Endothelial cell of umbilical vein (primary cell): ENCODE results near the gene PTGES. TPM values are rescaled to one million over a fixed set of nuclear protein-coding genes. Genes with fewer than 3 reads are reported as not detected.

Experiments
- BruUV-seq: library from RNA; stranded (reverse); fragments of 400-500 nt; replicated peaks from 2 replicates; lab custom pipeline; 2021; lab: Mats Ljungman, UMichigan
- CTCF ChIA-PET: fragments of 300-600, 350-600 bp; sonication (Branson Sonifier 250); formaldehyde crosslinking; loops from one replicate; lab custom pipeline; 2021; ENCODE audit warnings: antibody characterized with exemption, inconsistent platforms; lab: Charles Lee
- POLR2A ChIA-PET: fragments of 300-600, 350-600 bp; sonication (Branson Sonifier 250); formaldehyde crosslinking; loops from one replicate; lab custom pipeline; 2021; ENCODE audit warnings: antibody characterized with exemption, inconsistent platforms; lab: Charles Lee
- DNase-seq: peaks from one replicate; pipeline ENCODE4 v3.0.0-alpha.2; 2011; ENCODE audit warnings: low read depth, low spot score
- FAIRE-seq: peaks from 2 replicates; lab custom pipeline; 2011; peaks lifted over from hg19 to GRCh38; lab: Jason Lieb, UNC
- H2AFZ ChIP-seq: 2 replicates; pipeline ENCODE4 v1.6.0; 2012; ENCODE audit warnings: low read depth, low read length, control low read depth, inconsistent platforms
- H3K27ac ChIP-seq: 2 replicates; pipeline ENCODE4 v1.5.1; 2011; ENCODE audit warnings: low read depth, mild to moderate bottlenecking, control low read depth, low read length, moderate library complexity; ENCODE audit not compliant: insufficient read depth
- H3K27me3 ChIP-seq, 2 experiments: 2 replicates each; pipeline versions ENCODE4 v1.6.0 to v1.6.1; 2011; ENCODE audit warnings: low read length in 2 of 2, mixed read lengths in 1 of 2; ENCODE audit not compliant: control insufficient read depth in 2 of 2, insufficient read depth in 2 of 2
- H3K36me3 ChIP-seq, 2 experiments: 2 replicates in 1 of 2; 3 replicates in 1 of 2; pipeline ENCODE4 v1.5.1; 2011; ENCODE audit warnings: low read length in 2 of 2, mild to moderate bottlenecking in 1 of 2, moderate library complexity in 1 of 2; ENCODE audit not compliant: control insufficient read depth in 2 of 2, insufficient read depth in 2 of 2; ENCODE audit errors: extremely low read depth in 1 of 2
- H3K4me1 ChIP-seq: 3 replicates; pipeline ENCODE4 v1.5.1; 2011; ENCODE audit warnings: mild to moderate bottlenecking, low read length; ENCODE audit not compliant: control insufficient read depth, insufficient read depth; ENCODE audit errors: extremely low read depth
- H3K4me2 ChIP-seq: 2 replicates; pipeline ENCODE4 v1.6.1; 2011; ENCODE audit warnings: low read length, control low read depth, mixed read lengths; ENCODE audit not compliant: insufficient read depth
- H3K4me3 ChIP-seq, 3 experiments: fragments of 200-600 bp in 1 of 3; sonication (generic), shearing (Covaris generic) in 1 of 3; replicated peaks in 1 of 3; 2 replicates each; pipeline ENCODE4 v1.5.1; 2011 to 2016; ENCODE audit warnings: control low read depth in 3 of 3, low read length in 3 of 3, mild to moderate bottlenecking in 2 of 3, inconsistent platforms in 1 of 3, low read depth in 1 of 3, moderate library complexity in 1 of 3; ENCODE audit not compliant: insufficient read depth in 1 of 3
- H3K79me2 ChIP-seq: 2 replicates; pipeline ENCODE4 v1.6.0; 2012; ENCODE audit warnings: low read length, inconsistent platforms; ENCODE audit not compliant: control insufficient read depth, insufficient read depth
- H3K9ac ChIP-seq: replicated peaks from 2 replicates; pipeline ENCODE3; 2011; ENCODE audit warnings: low read length, control low read depth; ENCODE audit not compliant: insufficient read depth; ENCODE audit errors: extremely low read depth
- H3K9me1 ChIP-seq: replicated peaks from 3 replicates; pipeline ENCODE4 v1.6.0; 2011; ENCODE audit warnings: mild to moderate bottlenecking, low read length; ENCODE audit not compliant: control insufficient read depth, insufficient read depth; ENCODE audit errors: extremely low read depth
- H3K9me3 ChIP-seq: replicated peaks from 2 replicates; pipeline ENCODE4 v1.5.1; 2012; ENCODE audit warnings: low read length, inconsistent platforms; ENCODE audit not compliant: control insufficient read depth, insufficient read depth
- H4K20me1 ChIP-seq: replicated peaks from 2 replicates; pipeline ENCODE3; 2011; ENCODE audit warnings: mild to moderate bottlenecking, low read length; ENCODE audit not compliant: control insufficient read depth, insufficient read depth; ENCODE audit errors: extremely low read depth
- CTCF ChIP-seq, 2 donors: IDR thresholded peaks; 1 replicate in 1 of 2; 2 replicates in 1 of 2; pipeline ENCODE4 v1.5.1; 2011; ENCODE audit warnings: low read length in 2 of 2, mild to moderate bottlenecking in 2 of 2, moderate library complexity in 2 of 2, control low read depth in 1 of 2, inconsistent platforms in 1 of 2, low read depth in 1 of 2; ENCODE audit not compliant: insufficient read depth in 1 of 2; ENCODE audit errors: extremely low read depth in 1 of 2
- EZH2 ChIP-seq: IDR thresholded peaks from 2 replicates; pipeline ENCODE4 v1.6.1; 2012; ENCODE audit warnings: borderline replicate concordance, low read depth, mild to moderate bottlenecking, moderate library complexity, low read length, inconsistent platforms; ENCODE audit not compliant: severe bottlenecking
- FOS ChIP-seq: IDR thresholded peaks from 2 replicates; pipeline ENCODE4 v1.6.1; 2011; ENCODE audit warnings: mild to moderate bottlenecking, low read length, moderate library complexity, borderline replicate concordance; ENCODE audit not compliant: insufficient read depth
- GATA2 ChIP-seq: IDR thresholded peaks from 2 replicates; pipeline ENCODE4 v1.7.0; 2011; ENCODE audit warnings: low read depth, mild to moderate bottlenecking, moderate library complexity, mixed read lengths, low read length; ENCODE audit not compliant: insufficient read length, insufficient read depth
- POLR2A ChIP-seq: IDR thresholded peaks from 2 replicates; pipeline ENCODE4 v1.6.1; 2012; ENCODE audit warnings: low read depth, mild to moderate bottlenecking, control low read depth, low read length
- POLR2AphosphoS5 ChIP-seq: IDR thresholded peaks from 2 replicates; pipeline ENCODE4 v1.6.1; 2012; ENCODE audit warnings: low read depth, mild to moderate bottlenecking, control low read depth, low read length, moderate library complexity; ENCODE audit not compliant: insufficient read depth
- dilution Hi-C: fragments of 300-500 bp; cut with MboI; formaldehyde crosslinking; loops from one replicate; pipeline ENCODE4 v1.15.0; 2019; ENCODE audit warnings: low sequenced_read_pairs; ENCODE audit not compliant: extremely low pct_ligation_motif_present
- intact Hi-C: fragments of 100-400 bp; cut with micrococcal nuclease; formaldehyde crosslinking; loops from one replicate; pipeline ENCODE4 v1.10.0; 2022
- polyA plus RNA-seq, 4 experiments: library from polyadenylated mRNA; depleted of rRNA in 3 of 4; stranded (reverse) in 3 of 4; unstranded in 1 of 4; fragments of >200 nt; gene quantifications; 2 replicates each; pipeline versions ENCODE4 v1.2.1 to v1.2.3, GENCODE V29; 2011 to 2012; ENCODE audit warnings: missing spikeins in 1 of 4
- total RNA-seq: library from RNA; stranded (reverse); gene quantifications from 2 replicates; pipeline ENCODE4 v1.2.3, GENCODE V29; 2021

The PTGES gene
- total and polyA plus RNA-seq, 2 donors (not counting 3 experiments of a cell fraction or from before 2014, with no cell fraction given): not detected

- ChIA-PET POLR2A (no interaction called here), CTCF (interaction anchor here (0.9 kb wide), 1 partner anchor 34 kb away, joined by 4 read pairs; no protein-coding TSS in a partner anchor)
- DNase-seq (no peak), FAIRE-seq (no peak)
- Histone ChIP-seq H3K4me2 (no peak overlapping the region), H3K9ac (no peak overlapping the region), H3K9me3 (no peaks in the 10 kb centered on the region), H3K9me1 (no peaks in the 10 kb centered on the region), H3K36me3 (no peaks in the 10 kb centered on the region), H2AFZ (no peak overlapping the region), H3K79me2 (no peaks in the 10 kb centered on the region), H3K4me3 (no peak overlapping the region), H3K27ac (no peak overlapping the region), H3K4me1 (peaks cover under 1% of the 10 kb centered on the region), H3K27me3 (peaks cover 0 to 9% of the 10 kb centered on the region in 2 experiments), H4K20me1 (no peaks in the 10 kb centered on the region)
- intact Hi-C loops: no loop called here
- no peak for TF ChIP-seq EZH2
- no peak for TF ChIP-seq POLR2AphosphoS5
- TF ChIP-seq FOS: no peak
- TF ChIP-seq POLR2A: no peak
- no peak for TF ChIP-seq GATA2
- no peak for TF ChIP-seq CTCF (IDR thresholded peaks at IDR 0.05; ENCODE audit: extremely low read depth in 1 of 2, insufficient read depth in 1 of 2, low read depth in 1 of 2, low read length in 2 of 2)
- dilution Hi-C loops: no loop called here
- BruUV-seq: no TSS peak
These were observed 50.0 kb downstream of the PTGES start for GRCh38 chr9:129702589-129703520.
